H9 (cell line): ENCODE results near the gene PCGF3. TPM values are rescaled to one million over a fixed set of nuclear protein-coding genes. Genes with fewer than 3 reads are reported as not detected.
"Not testable (repeated sequence)": the region's sequence is repeated elsewhere in the genome, so short reads cannot be mapped to it uniquely, and the experiment has no call there.

ENCODE experiments used
- DNase-seq: peaks from one replicate; pipeline ENCODE4 v3.0.0-alpha.2; 2017
- H2AFZ ChIP-seq: one replicate; pipeline ENCODE4 v1.6.1; 2013; ENCODE audit warnings: mild to moderate bottlenecking, low read length, control low read depth, moderate library complexity
- H2AK5ac ChIP-seq: 2 replicates; pipeline ENCODE4 v1.6.1; 2013; ENCODE audit warnings: low read length, control low read depth, mixed read lengths; ENCODE audit not compliant: insufficient read length
- H2BK120ac ChIP-seq: one replicate; pipeline ENCODE4 v1.6.1; 2013; ENCODE audit warnings: low read depth, mild to moderate bottlenecking, low read length, control low read depth, inconsistent platforms; ENCODE audit not compliant: poor library complexity, severe bottlenecking
- H2BK12ac ChIP-seq: 2 replicates; pipeline ENCODE4 v1.6.1; 2013; ENCODE audit warnings: low read length, control low read depth, mixed read lengths, low read depth; ENCODE audit not compliant: insufficient read length
- H2BK15ac ChIP-seq: 2 replicates; pipeline ENCODE4 v1.6.1; 2013; ENCODE audit warnings: low read depth, low read length, control low read depth
- H2BK20ac ChIP-seq: one replicate; pipeline ENCODE4 v1.6.1; 2013; ENCODE audit warnings: low read depth, mild to moderate bottlenecking, low read length, control low read depth, inconsistent platforms; ENCODE audit not compliant: poor library complexity, severe bottlenecking
- H2BK5ac ChIP-seq: 2 replicates; pipeline ENCODE4 v1.6.1; 2013; ENCODE audit warnings: low read length, control low read depth, mixed read lengths; ENCODE audit not compliant: insufficient read length
- H3K14ac ChIP-seq: 2 replicates; pipeline ENCODE4 v1.6.1; 2013; ENCODE audit warnings: low read length, control low read depth; ENCODE audit not compliant: insufficient read depth
- H3K18ac ChIP-seq: 2 replicates; pipeline ENCODE4 v1.6.1; 2013; ENCODE audit warnings: low read depth, mild to moderate bottlenecking, mixed read lengths, low read length, control low read depth; ENCODE audit not compliant: insufficient read length
- H3K23ac ChIP-seq: 2 replicates; pipeline ENCODE4 v1.6.1; 2013; ENCODE audit warnings: low read length, control low read depth, mixed read lengths, low read depth; ENCODE audit not compliant: insufficient read length
- H3K23me2 ChIP-seq: 2 replicates; pipeline ENCODE4 v1.6.1; 2013; ENCODE audit warnings: low read depth, mild to moderate bottlenecking, mixed read lengths, low read length, control low read depth; ENCODE audit not compliant: insufficient read length, poor library complexity, severe bottlenecking
- H3K27ac ChIP-seq: 2 replicates; pipeline ENCODE4 v1.5.1; 2013; ENCODE audit warnings: low read length, control low read depth, mixed read lengths, low read depth; ENCODE audit not compliant: insufficient read length
- H3K27me3 ChIP-seq: 2 replicates; pipeline ENCODE4 v1.6.1; 2013; ENCODE audit warnings: low read length, control low read depth, inconsistent platforms; ENCODE audit not compliant: insufficient read depth
- H3K4ac ChIP-seq: 2 replicates; pipeline ENCODE4 v1.6.1; 2013; ENCODE audit warnings: low read depth, mild to moderate bottlenecking, control low read depth, inconsistent platforms, low read length, moderate library complexity
- H3K4me1 ChIP-seq: 2 replicates; pipeline ENCODE4 v1.6.1; 2013; ENCODE audit warnings: low read length, control low read depth, inconsistent platforms; ENCODE audit not compliant: insufficient read depth
- H3K4me2 ChIP-seq: 2 replicates; pipeline ENCODE4 v1.6.1; 2013; ENCODE audit warnings: low read length, control low read depth, mixed read lengths; ENCODE audit not compliant: insufficient read length, insufficient read depth
- H3K56ac ChIP-seq: 2 replicates; pipeline ENCODE4 v1.6.1; 2013; ENCODE audit warnings: low read depth, mild to moderate bottlenecking, mixed read lengths, low read length, control low read depth; ENCODE audit not compliant: insufficient read length
- H3K79me1 ChIP-seq: 2 replicates; pipeline ENCODE4 v1.6.1; 2013; ENCODE audit warnings: low read depth, mild to moderate bottlenecking, moderate library complexity, low read length, control low read depth, inconsistent platforms; ENCODE audit not compliant: insufficient read depth, poor library complexity, severe bottlenecking
- H3K79me2 ChIP-seq: 2 replicates; pipeline ENCODE4 v1.6.1; 2013; ENCODE audit warnings: low read length, control low read depth, inconsistent platforms; ENCODE audit not compliant: insufficient read depth
- H3K9ac ChIP-seq: 2 replicates; pipeline ENCODE4 v1.6.1; 2013; ENCODE audit warnings: low read length, control low read depth, mixed read lengths; ENCODE audit not compliant: insufficient read length; ENCODE audit errors: extremely low read depth
- H3K9me3 ChIP-seq: one replicate; pipeline ENCODE4 v1.6.1; 2013; ENCODE audit warnings: low read depth, low read length, inconsistent platforms; ENCODE audit not compliant: control insufficient read depth
- H3T11ph ChIP-seq: one replicate; pipeline ENCODE4 v1.6.1; 2013; ENCODE audit warnings: mild to moderate bottlenecking, low read length, control low read depth, inconsistent platforms
- H4K20me1 ChIP-seq: one replicate; pipeline ENCODE4 v1.6.1; 2013; ENCODE audit not compliant: control insufficient read depth, insufficient read length, insufficient read depth
- H4K5ac ChIP-seq: 2 replicates; pipeline ENCODE4 v1.6.1; 2013; ENCODE audit warnings: low read depth, mild to moderate bottlenecking, mixed read lengths, low read length, control low read depth; ENCODE audit not compliant: insufficient read length
- H4K8ac ChIP-seq: replicated peaks from 2 replicates; pipeline ENCODE4 v1.6.1; 2013; ENCODE audit warnings: low read length, control low read depth, mixed read lengths, low read depth; ENCODE audit not compliant: insufficient read length
- H4K91ac ChIP-seq: 2 replicates; pipeline ENCODE4 v1.6.1; 2013; ENCODE audit warnings: low read depth, mild to moderate bottlenecking, moderate library complexity, mixed read lengths, low read length, control low read depth; ENCODE audit not compliant: insufficient read length
- H3K27ac Mint-ChIP-seq, 3 experiments: 2 replicates in 2 of 3; 3 replicates in 1 of 3; pipeline ENCODE4 v1.8.0; 2020 to 2021; ENCODE audit warnings: mixed read lengths in 3 of 3, mild to moderate bottlenecking in 1 of 3, moderate library complexity in 1 of 3
- H3K27me3 Mint-ChIP-seq: 2 replicates; pipeline ENCODE4 v1.8.0; 2021; ENCODE audit warnings: low read depth, mild to moderate bottlenecking, moderate library complexity, mixed read lengths
- H3K36me3 Mint-ChIP-seq, 3 experiments: 2 replicates in 2 of 3; 3 replicates in 1 of 3; pipeline ENCODE4 v1.8.0; 2020 to 2021; ENCODE audit warnings: low read depth in 3 of 3, mixed read lengths in 3 of 3; ENCODE audit not compliant: insufficient read depth in 1 of 3
- H3K4me1 Mint-ChIP-seq, 2 experiments: 2 replicates each; pipeline ENCODE4 v1.8.0; 2020; ENCODE audit warnings: mixed read lengths in 2 of 2
- H3K4me3 Mint-ChIP-seq, 2 experiments: 2 replicates in 1 of 2; 3 replicates in 1 of 2; pipeline ENCODE4 v1.8.0; 2020 to 2021; ENCODE audit warnings: mild to moderate bottlenecking in 2 of 2, mixed read lengths in 2 of 2, moderate library complexity in 1 of 2
- H3K9me3 Mint-ChIP-seq, 2 experiments: 2 replicates in 1 of 2; 3 replicates in 1 of 2; pipeline ENCODE4 v1.8.0; 2020; ENCODE audit warnings: mild to moderate bottlenecking in 2 of 2, mixed read lengths in 2 of 2, moderate library complexity in 1 of 2
- CTCF ChIP-seq: fragments of 200-600 bp; sonication (generic); conservative IDR thresholded peaks from 3 replicates; pipeline ENCODE4 v1.8.0; 2021; ENCODE audit warnings: antibody characterized with exemption, mild to moderate bottlenecking
- WGBS: extraction: QIAGEN DNeasy Blood & Tissue Kit; methylation state at CpG from one replicate; pipeline ENCODE4 v1.1.7; 2013; ENCODE audit warnings: missing lambda C conversion rate, low lambda C conversion rate, mixed read lengths; ENCODE audit not compliant: insufficient read length; ENCODE audit errors: extremely low coverage; 5-methylcytosine and 5-hydroxymethylcytosine counted together
- total RNA-seq: library from RNA; stranded (reverse); gene quantifications from 2 replicates; pipeline ENCODE4 v1.2.1, GENCODE V29; 2021

PCGF3 gene
- total RNA-seq, 1 experiment from 2014 or later: 43.1 TPM

DNA sequence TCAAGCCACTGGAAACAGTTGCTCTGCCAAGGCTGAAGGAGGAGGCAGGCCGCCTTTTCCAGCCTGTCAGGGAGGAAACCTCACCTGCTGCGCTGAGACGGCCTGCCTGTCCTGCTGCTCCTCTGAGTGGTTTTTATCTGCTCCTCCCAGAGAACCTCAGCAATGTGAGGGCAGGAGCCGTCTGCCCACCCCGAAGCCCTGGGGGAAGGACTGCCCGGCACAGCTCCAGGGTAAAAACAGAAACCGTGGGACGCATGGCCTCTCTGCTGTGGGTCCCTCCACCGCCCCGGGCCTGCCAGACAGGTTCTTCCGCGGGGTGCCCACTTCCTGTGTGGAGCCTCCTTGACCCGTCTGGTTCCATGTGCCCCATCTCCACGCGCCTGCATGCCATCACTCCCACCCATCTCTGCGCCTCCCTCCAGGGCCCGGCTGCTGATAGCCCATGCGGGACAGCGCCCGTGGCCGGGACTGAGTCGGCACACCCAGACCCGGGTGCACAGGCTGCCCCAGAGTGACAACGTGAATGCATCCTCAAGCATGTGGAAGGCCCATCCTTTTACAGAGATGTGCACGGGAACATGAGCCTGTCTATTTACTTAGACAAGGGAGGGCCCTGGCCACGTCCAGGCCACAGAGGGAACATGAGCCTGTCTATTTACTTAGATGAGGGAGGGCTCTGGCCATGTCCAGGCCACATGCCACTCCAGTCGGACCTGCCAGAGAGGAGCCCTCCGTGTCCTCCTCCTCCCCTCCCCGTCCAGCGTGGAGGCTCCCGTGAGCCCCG lies 12.7 kb upstream of the PCGF3 start:
- Histone ChIP-seq H3K9ac (no peak overlapping the region), H3K23me2 (no peaks in the 10 kb centered on the region), H2BK5ac (no peak overlapping the region), H2AK5ac (no peak overlapping the region), H3K79me2 (no peaks in the 10 kb centered on the region), H2BK15ac (no peak overlapping the region), H4K20me1 (no peaks in the 10 kb centered on the region), H2AFZ (no peak overlapping the region), H3K14ac (no peak overlapping the region; the same call in 1 of the 2 replicates), H3K18ac (no peak overlapping the region), H3K4ac (no peak overlapping the region), H3T11ph (no peak overlapping the region), H2BK120ac (no peak overlapping the region), H3K9me3 (no peaks in the 10 kb centered on the region), H3K23ac (no peak overlapping the region), H2BK12ac (no peak overlapping the region), H3K27me3 (no peaks in the 10 kb centered on the region), H3K4me2 (no peak overlapping the region), H3K79me1 (no peaks in the 10 kb centered on the region), H3K27ac (no peak overlapping the region), H4K8ac (no peak overlapping the region), H3K4me1 (peaks cover 7% of the 10 kb centered on the region; the same call in 1 of the 2 replicates), H2BK20ac (no peak overlapping the region), H3K56ac (no peak overlapping the region), H4K91ac (no peak overlapping the region), H4K5ac (no peak overlapping the region)
- peak; percentile 43 for DNase-seq
- WGBS: no CpG with 5 or more reads among the region's 32 CpGs
- H3K27me3 Mint-ChIP-seq: no peaks in the 10 kb centered on the region; the same call in 1 of the 2 replicates
- H3K27ac Mint-ChIP-seq: peak overlapping the region in 1 of 3 experiments; percentile 85; a peak in 1 of 7 replicates
- H3K4me3 Mint-ChIP-seq: no peak overlapping the region
- H3K36me3 Mint-ChIP-seq: no peaks in the 10 kb centered on the region
- H3K4me1 Mint-ChIP-seq: peaks cover 16 to 36% of the 10 kb centered on the region in 2 experiments
- no peak for TF ChIP-seq CTCF
- peaks cover 0 to 5% of the 10 kb centered on the region in 2 experiments; a peak in 2 of 5 replicates for H3K9me3 Mint-ChIP-seq

DNA sequence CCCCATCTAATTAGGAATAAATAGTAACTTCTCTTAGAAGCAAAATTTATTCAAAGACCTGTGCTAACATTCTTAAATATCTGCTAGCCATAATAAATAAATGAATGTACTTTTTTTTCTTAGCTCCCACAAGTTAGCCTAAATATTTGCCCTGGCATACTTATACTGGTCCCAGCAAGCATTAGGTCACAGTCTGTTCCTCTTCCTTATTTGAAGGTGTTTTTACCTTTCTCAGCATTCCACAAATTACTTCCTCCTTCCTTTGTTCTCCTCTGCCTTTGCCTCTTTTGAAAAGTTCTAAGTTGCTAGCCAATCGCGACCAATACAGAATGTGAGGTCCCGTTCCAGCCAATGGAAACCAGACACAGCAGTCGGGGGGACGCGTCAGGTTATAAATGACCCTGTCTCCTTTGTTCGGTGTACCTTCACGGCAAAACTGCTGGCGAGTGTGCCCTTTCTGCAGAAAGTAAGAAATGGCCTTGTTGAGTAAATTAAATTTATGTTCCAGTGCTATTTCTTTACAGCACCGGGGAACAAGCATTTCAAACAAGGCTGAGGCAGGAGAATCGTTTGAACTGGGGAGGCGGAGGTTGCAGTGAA lies 11.2 kb upstream of the PCGF3 start:
- not testable (repeated sequence) for H3K27me3 Mint-ChIP-seq, H3T11ph ChIP-seq, H2BK15ac ChIP-seq, H4K8ac ChIP-seq, H3K23ac ChIP-seq, H2AK5ac ChIP-seq, H3K9me3 Mint-ChIP-seq, H4K20me1 ChIP-seq, H3K9me3 ChIP-seq, H4K91ac ChIP-seq, H2AFZ ChIP-seq, H4K5ac ChIP-seq, H2BK12ac ChIP-seq, H3K79me1 ChIP-seq, H2BK20ac ChIP-seq, H3K27me3 ChIP-seq, H3K4ac ChIP-seq, H3K79me2 ChIP-seq, H2BK5ac ChIP-seq, H3K56ac ChIP-seq, H3K27ac ChIP-seq, H3K36me3 Mint-ChIP-seq, H3K23me2 ChIP-seq, H3K18ac ChIP-seq, H3K4me2 ChIP-seq, H3K4me1 ChIP-seq, H3K14ac ChIP-seq
- H3K27ac Mint-ChIP-seq: peak overlapping the region in 2 of 3 experiments; percentile 6 to 33; a peak in 1 of 7 replicates
- DNase-seq: peak; percentile 58
- peak overlapping the region; percentile 28 for H2BK120ac ChIP-seq
- peaks cover 23 to 33% of the 10 kb centered on the region in 2 experiments for H3K4me1 Mint-ChIP-seq
- no CpG with 5 or more reads among the region's 12 CpGs for WGBS
- H3K4me3 Mint-ChIP-seq: peak overlapping the region in 1 of 2 experiments; percentile 18; a peak in 2 of 5 replicates
- peak overlapping the region; percentile 9 for H3K9ac ChIP-seq
